Stimulated activated CD4-positive, alpha-beta T cell treated with anti-CD3 and anti-CD28 coated beads, Interleukin-12 subunit alpha, Interleukin-12 subunit beta, amount 100 ng/mL, for 24 hours (primary cell): ENCODE results near the gene MARK4.

Experiments
- DNase-seq, 2 experiments: peaks; one replicate each; pipeline ENCODE4 v3.0.0-alpha.2; 2020; ENCODE audit warnings: low read depth in 2 of 2

MARK4 gene

DNA sequence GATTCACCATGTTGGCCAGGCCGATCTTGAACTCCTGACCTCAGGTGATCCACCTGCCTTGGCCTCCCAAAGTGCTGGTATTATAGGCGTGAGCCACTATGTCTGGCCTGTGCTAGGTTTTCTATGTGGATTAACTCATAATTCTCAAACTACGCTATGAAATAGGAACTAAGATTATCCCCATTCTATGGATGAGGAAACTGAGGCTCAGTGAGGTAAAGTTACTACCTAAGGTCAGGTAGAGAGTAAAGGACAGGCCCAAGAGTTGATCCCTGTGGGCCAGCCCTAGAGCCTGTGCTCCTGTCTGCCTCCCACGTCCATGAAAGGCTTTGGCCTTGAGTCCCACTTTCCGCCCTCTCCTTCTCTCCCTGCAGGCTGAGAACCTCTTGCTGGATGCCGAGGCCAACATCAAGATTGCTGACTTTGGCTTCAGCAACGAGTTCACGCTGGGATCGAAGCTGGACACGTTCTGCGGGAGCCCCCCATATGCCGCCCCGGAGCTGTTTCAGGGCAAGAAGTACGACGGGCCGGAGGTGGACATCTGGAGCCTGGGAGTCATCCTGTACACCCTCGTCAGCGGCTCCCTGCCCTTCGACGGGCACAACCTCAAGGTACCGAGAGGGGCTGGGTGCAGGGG is 20.1 kb downstream of the MARK4 start:
- DNase-seq, result no peak

DNA sequence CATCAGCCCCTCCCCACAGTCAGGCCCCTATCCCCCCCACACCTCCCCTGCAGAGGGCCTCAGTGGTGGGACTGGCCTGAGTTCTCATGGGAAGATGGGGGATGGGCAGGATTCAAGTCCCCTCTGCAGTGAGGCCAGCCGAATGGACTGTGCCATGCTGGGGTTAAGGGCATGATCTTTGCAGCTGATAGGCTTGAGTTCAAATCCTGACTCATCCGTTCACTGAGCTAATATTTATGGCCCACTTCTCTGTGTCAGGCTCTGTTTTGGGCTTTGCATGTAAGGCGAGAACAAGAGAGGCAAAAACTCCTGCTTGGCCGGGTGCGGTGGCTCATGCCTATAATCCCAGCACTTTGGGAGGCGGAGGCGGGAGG is 20.7 kb downstream of the MARK4 start:
- no peak for DNase-seq

DNA sequence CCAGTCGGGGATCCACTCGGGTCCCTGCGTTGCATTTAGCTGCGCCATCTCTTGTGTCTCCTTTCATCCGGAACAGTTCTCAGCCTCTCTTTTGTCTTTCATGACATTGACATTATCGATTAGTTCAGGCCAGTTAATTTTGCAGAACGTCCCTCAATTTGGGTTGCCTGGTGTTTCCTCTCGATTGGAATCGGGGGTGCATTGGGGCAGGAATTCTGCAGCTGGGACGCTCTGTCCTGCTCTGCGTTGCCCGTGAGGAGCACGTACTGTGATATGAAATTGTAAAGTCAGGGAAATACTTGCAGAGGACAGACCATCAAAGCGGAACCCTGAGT is 22.4 kb downstream of the MARK4 start:
- DNase-seq, result no peak

DNA sequence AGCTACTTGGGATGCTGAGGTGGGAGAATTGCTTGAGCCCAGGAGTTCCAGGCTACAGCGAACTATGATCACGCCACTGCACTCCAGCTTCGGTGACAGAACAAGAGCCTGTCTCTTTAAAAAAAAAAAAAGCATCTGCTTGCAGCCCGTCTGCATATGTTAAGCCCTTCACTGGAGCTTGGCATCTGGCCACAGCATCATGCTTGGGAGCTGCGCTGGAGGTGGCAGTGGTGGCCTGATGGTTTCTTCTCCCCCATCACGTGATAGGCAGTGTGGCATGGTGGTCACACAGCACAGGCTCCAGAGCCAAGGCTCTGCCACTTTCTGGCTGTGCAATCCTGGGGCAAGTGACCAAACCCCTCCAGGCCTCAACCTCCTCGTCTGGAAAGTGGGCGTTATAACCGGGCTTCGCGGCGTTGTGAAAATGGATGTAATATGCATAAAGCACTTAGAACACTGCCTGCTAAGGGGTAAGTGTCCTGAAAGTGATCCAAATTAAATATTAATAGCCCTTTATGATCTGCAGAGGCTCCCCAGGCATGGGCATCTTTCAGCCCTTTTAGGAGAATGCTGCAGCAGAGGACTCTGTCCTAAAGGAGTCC is 24.4 kb downstream of the MARK4 start:
- no peak for DNase-seq

DNA sequence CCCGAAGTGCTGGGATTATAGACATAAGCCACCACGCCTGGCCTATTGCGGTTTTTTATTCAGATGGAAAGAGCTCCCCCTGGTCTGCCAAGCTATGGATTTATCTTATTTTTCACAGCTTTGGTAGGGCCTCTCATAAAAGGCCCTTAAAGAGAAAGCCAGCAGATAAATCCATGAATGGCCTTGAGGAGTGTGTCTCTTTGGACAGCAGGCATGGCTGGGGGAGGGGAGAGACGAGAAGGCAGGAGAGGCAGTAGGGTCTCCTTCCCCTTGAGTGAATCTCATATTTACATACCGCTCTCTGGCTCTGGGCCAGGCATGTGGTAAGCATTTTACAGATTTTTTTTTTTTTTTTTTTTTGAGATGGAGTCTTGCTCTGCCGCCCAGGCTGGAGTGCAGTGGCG is 25.2 kb downstream of the MARK4 start:
- no peak for DNase-seq

DNA sequence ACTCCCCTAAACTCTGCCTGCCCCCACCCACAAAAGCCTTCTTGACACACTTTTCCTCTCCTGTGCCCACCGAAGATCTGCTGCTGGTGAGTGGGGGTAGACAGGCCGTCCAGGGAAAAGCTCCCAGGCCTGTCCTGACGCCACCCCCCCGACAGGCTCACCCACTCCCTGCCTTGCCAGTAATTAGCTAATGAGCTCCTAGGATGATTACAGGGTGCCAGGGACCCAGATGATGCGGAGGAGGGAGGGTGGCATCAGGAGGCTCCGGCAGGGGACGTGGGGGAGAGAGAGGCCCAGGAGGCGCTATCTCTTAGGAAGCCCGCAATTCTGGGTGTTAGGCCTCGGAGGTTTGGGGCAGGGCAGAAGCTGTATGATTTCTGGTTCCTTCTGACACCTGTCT is 27.0 kb downstream of the MARK4 start:
- DNase-seq, result no peak

DNA sequence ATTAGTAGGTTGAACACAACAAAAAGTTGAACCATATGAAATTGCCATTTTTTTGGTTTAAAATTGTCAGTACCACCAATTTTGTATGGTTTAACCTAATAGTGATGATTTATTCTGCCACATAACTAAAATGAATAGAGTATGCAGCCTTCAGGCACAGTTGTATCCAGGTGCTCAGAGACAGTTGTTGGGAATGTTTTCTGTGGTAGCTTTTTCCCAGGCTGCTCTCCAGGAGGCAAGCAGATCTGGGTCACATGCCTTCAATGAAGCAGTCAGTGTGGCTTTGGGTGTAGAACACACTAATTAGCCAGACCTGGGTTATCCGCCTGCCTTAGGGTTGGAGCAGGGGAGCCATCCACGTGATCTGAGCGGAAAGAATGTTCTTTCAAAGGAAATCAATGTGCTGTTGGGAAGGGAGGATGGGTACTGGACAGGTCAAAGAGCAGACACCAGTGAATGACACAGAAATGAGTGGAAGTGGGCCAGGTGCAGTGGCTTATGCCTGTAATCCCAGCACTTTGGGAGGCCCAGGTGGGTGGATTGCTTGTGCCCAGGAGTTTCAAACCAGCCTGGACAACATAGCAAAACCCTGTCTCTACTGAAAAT is 28.6 kb downstream of the MARK4 start:
- DNase-seq, result no peak

DNA sequence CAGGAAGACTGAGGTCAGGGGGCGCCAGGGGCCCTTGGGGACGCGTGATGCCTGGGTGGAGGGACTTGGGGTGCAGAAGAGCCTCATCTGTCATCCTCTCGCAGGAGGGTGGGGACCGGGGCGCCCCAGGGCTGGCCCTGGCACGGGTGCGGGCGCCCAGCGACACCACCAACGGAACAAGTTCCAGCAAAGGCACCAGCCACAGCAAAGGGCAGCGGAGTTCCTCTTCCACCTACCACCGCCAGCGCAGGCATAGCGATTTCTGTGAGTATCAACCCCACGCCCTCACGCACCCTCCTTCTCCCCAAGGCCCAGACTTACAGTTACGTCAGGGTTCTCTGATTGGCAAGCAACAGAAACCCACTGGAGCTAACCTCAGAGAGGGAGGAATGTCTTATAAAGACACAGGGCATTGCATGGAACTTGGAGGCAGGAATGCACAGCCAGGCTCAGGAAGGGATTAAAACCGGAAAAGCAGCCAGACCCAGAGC is 29.4 kb downstream of the MARK4 start:
- no peak for DNase-seq

DNA sequence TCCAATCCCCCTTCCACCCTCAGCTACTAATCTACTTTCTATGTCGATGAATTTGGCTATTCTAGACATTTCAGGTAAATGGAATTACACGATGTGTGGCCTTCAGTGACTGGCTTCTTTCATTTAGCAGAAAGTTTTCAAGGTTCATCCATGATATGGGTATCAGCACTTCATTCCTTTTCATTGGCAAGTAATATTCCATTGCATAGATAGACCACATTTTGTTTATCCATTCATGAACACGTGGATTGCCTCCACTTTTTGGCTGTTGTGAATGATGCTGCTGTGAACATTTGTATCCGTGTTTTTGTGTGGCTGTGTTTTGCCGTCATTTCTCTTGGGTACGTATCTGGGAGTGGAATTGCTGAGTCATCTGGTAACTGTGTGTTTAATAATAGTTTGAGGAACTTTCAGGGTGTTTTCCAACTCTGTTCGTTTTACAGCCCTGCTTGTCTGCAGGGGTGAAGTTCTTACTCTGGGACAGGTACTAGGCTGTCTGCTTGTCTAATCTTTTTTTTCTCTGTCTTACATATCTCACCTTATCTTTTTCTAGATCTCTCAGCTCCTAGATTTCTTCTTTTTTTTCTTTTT is 32.5 kb downstream of the MARK4 start:
- no peak for DNase-seq

DNA sequence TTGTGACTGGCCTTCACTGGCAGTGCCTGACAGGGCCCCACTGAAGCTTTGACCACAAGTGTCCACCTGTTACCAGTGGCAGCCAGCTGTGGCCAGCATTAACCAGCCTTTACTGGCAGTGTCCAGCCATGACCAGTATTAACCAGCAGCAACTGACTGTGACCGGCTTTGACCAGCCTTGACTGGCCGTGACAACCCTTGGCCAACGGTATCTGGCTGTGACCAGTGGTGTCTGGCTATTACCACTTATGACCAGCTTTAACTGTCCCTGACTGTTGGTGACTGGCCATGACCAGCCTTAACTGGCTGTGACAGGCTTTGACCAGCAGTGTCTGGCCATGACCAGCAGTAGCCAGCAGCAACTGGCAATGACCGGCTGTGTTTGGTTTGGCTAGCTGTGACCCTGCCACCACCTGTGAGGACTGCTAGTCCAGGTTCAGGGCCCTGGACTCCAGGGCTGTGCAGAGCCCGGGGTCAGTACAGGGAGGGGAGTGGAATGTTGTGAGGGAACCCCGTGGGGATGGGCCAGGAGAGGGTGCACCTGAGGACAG is 39.4 kb downstream of the MARK4 start:
- no peak for DNase-seq

DNA sequence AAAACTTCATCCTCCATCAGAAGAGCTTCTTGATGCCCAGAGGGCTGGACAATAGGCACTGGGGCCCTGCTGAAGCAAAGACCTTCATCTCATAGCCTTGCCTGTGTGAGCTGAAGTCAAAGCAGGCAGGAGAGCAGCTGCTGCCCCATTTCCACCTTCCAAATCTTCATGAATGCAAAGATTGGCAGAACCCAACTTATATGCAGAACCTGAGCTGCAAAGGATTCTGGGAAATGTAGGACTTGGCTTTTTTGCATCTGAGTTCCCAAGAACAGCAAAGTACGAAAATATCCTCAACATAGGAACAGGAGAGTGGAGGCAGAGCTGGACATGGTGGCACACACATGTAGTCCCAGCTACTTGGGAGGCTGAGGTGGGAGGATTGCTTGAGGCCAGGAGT is 40.8 kb downstream of the MARK4 start:
- DNase-seq, result no peak

DNA sequence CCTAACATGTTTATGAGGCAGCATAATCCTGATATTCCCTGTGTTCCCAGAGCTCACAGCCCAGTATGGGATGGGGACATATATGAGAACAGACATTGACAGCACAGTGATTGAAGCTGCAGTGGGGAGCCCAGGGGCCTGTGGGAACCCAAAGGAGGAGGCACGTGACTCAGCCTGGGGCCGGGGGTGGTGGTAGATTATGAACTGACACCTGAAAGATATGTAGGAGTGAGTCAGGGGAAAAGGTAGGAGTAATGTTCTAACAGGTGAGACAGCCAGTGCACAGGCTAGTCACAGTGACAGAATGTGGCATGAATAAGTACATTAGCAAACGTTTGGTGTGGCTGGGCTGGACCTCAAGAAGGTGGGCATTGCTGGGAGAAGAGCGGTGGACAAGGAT is 42.6 kb downstream of the MARK4 start:
- no peak for DNase-seq

DNA sequence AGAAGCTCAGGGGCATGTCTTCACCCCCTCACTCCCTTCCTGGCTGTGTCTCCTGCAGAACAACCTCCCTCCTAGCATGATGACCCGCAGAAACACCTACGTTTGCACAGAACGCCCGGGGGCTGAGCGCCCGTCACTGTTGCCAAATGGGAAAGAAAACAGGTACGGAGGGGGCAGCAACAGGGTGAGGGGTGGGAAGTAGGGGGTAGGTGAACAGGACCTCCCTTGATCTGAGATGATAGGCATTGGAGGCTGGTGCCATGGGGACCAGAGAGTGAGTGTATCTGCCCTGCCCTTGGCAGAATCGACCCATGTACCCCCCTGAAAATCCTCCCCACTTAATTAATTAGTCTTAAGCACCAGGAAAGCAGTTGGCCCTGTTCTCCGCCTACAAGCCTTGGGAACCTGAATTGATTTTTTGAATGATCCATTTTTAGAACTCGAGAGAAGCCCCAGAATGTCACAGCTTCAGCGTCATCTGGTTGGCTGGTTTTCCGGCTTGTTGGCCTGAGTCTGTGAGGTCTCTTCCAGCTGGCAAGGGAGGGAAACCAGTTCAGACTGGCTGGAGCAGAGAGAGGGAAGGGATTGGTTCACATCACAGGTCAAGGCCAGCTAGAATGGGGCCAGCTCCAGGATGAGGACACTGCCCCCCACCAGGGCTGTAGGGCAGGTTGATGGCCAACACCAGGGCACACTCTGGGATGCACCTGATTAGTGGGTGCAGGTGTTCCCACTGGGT is 43.4 kb downstream of the MARK4 start:
- no peak for DNase-seq

DNA sequence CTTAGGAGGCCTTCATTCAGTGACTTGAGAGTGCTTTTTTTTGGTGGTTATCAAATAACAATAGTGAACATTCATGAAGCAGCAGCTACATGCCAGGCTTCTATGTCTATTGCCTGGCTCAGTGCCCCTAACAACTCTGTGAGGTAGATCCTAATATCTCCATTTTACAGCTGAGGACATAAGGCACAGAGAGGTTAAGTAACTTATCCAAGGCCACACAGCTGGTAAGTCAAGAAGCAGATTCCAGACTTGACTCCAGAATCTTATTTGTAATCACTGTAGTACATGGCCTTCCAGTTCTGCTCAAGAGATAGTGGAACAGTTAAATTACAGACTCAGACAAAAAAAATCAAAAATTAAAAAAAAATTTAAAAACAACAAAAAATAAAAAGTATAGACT is 44.8 kb downstream of the MARK4 start:
- DNase-seq, result no peak

DNA sequence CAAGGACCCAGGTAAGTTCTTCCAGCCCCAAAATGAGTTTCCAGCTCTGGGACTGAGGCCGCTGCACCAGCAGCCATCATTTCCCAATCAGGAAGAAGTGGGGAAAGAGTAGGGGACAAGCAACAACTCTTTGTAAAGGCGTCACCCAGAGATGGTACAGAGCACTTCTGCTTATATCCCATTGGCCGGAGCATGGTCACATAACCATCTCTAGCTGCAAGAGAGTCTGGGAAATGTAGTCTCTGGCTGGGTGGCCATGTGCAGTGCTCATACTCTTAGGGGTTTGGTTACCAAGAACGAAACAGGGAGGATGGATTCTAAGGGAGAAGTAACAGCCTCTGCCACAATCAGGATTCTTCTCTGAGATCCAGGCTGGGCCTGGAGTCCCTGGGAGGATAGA is 45.3 kb downstream of the MARK4 start:
- no peak for DNase-seq

DNA sequence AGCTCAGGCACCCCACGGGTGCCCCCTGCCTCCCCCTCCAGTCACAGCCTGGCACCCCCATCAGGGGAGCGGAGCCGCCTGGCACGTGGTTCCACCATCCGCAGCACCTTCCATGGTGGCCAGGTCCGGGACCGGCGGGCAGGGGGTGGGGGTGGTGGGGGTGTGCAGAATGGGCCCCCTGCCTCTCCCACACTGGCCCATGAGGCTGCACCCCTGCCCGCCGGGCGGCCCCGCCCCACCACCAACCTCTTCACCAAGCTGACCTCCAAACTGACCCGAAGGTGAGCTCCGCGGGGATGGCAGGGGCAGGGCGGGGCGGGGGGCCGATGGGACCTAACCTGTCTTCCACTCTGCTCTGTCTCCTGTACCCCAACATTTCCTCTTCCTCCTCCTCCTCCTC is 46.6 kb downstream of the MARK4 start:
- DNase-seq, result no peak

DNA sequence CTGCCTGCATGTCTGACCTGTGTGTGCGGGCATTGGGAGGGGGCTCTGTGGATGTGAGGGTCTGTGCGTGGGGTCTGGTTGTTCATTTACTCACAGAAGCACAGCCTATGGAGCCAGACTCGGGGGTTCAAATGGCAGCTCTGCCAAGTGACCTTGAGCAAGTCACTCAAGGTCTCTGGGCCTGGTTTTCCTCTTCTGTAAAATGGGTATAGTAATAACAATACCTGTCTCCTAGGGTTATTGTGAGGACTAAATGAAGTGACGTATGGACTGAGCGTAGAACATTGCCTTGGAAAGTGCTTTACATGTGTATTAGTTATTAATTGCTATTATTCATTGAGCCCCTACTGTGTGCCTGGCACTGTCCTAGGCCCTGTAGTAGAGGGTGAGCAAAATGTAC is 47.2 kb downstream of the MARK4 start:
- no peak for DNase-seq

DNA sequence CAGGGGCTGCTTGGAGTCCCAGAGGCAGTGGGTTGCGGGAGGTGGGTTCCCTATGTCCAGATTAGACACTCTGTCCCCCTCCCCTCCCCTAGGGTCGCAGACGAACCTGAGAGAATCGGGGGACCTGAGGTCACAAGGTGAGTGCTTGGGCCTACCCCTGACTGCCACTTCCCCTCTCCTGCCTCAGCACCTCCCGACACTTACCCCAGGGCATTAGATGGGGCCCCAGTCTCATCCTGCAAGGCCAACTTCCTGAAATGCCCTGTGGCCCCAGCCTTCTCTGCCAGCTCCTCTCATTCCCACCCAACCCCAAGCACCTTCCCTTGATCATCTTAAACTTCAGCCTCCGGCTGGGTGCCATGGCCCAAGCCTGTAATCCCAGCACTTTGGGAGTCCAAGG is 48.6 kb downstream of the MARK4 start:
- no peak for DNase-seq

DNA sequence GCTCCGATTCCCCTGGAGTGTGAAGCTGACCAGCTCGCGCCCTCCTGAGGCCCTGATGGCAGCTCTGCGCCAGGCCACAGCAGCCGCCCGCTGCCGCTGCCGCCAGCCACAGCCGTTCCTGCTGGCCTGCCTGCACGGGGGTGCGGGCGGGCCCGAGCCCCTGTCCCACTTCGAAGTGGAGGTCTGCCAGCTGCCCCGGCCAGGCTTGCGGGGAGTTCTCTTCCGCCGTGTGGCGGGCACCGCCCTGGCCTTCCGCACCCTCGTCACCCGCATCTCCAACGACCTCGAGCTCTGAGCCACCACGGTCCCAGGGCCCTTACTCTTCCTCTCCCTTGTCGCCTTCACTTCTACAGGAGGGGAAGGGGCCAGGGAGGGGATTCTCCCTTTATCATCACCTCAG is 51.3 kb downstream of the MARK4 start:
- no peak for DNase-seq

DNA sequence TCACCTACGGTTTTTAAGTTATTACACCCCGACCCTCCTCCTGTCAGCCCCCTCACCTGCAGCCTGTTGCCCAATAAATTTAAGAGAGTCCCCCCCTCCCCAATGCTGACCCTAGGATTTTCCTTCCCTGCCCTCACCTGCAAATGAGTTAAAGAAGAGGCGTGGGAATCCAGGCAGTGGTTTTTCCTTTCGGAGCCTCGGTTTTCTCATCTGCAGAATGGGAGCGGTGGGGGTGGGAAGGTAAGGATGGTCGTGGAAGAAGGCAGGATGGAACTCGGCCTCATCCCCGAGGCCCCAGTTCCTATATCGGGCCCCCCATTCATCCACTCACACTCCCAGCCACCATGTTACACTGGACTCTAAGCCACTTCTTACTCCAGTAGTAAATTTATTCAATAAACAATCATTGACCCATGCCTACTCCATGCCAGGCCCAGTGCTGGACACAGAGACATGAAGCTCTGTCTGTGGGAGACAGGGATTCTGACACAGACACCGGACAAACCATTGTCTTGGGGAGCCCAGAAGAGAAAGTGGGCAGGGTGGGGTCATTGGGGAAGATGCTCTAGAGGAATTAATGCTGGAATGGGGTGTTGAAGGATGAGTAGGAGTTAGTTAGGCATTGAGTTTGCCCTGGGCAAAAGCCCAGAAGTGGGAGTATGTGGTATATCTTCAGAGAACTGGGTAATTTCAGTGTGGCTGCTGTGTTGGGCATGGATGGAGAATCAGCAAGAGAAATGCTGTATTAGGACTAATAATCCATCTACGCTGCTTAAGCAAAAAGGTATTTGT is 52.4 kb downstream of the MARK4 start:
- DNase-seq, result no peak

DNA sequence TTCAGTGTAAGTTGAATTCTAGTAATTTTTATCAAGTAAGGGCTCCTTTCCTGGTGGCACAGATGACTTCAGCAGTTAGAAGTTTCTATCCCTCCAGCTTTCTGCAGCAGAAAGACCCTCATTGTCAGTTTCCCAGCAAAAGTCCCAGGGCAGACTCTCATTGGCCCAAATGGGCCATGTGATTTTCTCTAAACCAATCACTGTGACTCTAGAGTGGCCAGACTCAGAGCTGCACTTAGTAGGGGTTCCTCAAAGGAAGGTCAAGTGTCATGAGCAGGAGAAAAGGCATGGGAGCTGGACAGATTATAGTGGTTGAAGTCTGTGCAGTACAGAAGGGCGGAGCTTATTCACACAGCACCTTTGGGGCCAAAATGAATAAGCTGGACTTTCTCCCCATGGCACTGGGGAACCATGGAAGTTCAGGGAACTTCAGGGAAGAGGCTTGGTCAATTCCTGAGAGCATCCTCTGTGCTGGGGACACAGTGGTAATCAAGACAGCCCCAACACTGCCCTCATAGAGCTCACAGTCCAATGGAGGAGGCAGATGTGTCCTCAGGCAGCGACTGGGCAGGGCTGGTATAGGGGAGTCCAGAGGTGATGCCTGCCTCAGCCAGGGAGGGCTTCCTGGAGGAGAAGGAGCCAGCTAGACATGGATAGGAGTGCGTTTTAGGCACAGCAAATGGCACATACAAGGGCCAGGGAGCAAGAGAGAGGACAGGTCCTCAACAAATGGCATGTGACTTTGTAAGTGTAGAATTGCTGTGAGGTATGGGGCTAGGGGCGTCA is 53.3 kb downstream of the MARK4 start:
- no peak for DNase-seq
